NCI-H1930 (cell line): ENCODE data around the gene APPL1.

Source experiments
- DNase-seq, 2 experiments: peaks; one replicate each; lab custom pipeline; 2025; lab: John Stamatoyannopoulos, UW

APPL1 gene, protein sequence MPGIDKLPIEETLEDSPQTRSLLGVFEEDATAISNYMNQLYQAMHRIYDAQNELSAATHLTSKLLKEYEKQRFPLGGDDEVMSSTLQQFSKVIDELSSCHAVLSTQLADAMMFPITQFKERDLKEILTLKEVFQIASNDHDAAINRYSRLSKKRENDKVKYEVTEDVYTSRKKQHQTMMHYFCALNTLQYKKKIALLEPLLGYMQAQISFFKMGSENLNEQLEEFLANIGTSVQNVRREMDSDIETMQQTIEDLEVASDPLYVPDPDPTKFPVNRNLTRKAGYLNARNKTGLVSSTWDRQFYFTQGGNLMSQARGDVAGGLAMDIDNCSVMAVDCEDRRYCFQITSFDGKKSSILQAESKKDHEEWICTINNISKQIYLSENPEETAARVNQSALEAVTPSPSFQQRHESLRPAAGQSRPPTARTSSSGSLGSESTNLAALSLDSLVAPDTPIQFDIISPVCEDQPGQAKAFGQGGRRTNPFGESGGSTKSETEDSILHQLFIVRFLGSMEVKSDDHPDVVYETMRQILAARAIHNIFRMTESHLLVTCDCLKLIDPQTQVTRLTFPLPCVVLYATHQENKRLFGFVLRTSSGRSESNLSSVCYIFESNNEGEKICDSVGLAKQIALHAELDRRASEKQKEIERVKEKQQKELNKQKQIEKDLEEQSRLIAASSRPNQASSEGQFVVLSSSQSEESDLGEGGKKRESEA

DNA sequence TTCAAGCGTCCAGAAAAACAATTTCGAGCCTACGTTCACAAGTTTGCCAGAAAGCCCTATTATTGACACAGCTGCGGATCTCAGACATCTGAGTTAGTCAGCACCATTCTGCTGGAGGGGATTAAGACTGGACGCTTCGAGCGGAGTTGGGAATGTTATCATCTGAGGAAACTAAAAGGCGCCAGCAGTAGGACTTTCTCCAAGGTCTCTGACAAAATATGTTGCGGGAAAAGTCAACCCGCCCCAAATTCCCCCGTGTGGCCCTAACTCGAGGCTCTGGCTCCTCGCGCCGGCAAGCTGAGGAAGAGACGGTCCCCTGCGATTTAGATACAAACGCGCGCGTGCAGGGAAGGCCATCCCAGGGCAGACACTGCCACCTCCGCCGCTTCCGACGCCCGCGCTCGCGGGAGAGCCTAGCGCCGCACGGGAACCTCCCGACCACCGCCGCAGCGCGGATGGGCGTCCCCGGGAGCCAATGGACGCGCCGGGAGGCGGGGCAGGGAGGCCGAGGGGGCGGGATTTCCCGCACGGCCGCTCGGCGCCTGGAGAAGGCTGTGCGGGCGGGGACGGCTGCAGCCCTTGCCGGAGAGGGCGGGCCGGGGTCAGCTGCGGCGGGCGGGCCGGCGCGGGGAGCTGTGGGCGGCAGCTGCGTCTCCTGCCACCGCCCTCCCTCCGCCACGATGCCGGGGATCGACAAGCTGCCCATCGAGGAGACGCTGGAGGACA, at the start of gene APPL1:
Gene APPL1, plus strand, starts transcription at position 526 of the 726 bp plus-strand sequence. Its CDS starts 155 bp downstream, at position 681.
- peak; percentile 73 to 90 for DNase-seq

DNA sequence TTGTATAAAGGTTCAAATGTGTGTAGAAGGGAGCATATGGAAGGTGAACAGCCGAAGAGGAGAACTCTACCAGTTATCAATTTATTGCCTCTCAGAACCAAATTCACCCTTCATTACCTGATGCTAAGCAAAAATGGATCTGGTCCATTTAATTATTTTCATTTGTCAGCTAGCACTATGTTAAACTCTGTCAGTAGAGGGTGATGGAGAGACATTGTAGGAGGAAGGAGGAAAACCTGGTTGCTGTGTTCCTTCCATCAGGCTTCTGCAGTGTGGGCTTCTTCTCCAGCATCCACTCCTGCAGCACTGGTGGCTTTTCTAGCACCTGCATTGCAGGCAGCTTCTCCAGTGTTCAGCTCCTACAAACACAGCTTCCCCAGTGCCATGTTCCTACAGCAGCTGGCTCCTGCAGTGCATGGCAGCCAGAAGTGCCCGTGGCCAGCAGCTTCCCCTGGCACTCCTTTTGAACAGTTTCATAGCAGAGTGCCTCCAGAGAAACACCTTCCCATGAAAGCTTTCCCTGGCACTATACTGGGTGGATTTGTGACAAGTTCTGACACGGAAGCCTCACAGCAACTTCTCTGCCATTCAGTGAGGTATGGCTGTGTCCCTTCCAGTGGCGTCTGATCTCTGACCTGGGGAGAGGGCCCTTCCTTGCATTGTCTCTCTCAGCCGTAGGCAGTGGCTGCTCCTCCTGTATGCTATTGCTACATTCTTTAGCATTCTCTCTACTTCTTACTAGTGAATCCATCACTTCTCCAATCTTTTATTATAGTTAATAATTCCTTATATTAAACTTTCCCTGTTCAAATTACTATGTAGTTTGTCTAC, 47.7 kb upstream of the APPL1 start:
- no peak for DNase-seq

DNA sequence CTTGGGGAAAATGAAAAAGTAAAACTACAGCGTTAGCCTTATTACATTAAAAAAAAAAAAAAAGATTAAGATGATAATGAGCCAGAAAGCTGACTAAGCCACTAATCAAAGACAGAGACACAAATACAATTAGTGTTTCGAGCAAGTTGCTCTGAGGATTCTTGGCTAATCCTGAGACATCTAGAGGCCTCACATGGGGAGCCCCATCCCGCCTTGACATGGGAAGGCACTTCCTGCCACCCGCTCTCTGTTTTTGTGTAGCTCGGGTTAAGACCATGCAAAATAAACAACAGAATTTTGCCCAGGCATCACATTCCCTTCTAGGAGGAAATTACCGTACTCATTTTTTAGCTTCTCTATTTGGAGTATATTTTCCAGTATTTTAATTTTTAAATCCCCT, 43.0 kb upstream of the APPL1 start:
- DNase-seq = no peak

DNA sequence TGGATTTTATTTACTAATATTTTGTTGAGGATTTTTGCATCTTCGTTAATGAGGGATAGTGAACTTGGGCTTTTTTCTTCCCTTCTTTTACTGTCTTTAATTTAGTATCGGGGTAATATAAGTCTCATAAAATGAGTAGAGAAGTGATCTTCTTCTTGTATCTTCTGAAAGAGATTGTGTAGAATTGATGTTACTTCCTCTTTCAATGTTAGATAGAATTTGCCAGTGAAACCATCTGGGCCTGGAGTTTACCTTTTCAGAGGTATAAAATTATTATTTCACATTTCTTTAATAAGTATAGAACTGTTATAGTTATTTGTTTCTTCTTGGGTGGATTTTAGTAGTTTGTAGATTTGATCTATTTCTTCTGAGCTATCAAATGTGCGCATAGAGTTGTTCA, 35.5 kb upstream of the APPL1 start:
- DNase-seq = no peak

DNA sequence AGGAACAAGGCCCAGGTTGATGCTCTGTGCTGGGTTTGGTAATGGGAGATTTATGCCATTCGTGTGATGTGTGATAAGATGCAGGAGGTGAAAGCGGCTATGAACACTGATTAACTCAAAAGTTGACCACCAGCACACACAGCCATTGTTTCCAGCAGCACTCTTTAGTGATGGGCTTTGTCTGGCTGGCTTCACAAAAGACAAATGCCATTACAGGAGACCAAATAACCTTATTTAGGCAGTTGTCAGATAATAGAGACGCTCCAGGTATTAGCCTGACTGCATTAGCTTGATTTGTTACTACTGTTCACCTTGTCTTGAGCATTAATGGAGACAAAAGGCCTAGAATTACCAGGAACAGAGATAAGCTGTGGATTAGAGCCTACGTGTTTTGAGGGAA, 32.9 kb upstream of the APPL1 start:
- DNase-seq = no peak

DNA sequence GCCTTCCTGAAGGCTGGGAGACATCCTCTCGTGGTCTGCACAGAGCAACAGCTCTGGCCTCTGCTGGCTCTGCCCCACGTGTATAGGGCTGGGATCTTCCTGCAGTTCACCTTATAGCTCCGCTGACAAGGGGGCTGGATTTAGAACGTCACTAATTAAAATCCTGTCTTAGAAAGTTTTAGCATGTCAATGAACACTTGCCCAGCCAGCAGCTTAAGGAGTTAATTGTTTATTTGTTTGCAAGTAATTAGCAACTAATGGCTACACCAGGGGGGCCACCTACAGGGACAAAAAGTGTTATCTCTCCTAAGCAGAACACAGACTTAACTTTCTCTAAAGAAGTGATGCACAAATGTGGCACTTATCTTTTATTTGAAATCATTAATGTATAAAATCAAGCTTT, 27.6 kb upstream of the APPL1 start, which contains the start of gene HESX1:
Gene HESX1, minus strand, starts transcription at position 84 of the 403 bp plus-strand sequence. Its CDS starts 60 bp downstream, at position 24.
- no peak for DNase-seq

DNA sequence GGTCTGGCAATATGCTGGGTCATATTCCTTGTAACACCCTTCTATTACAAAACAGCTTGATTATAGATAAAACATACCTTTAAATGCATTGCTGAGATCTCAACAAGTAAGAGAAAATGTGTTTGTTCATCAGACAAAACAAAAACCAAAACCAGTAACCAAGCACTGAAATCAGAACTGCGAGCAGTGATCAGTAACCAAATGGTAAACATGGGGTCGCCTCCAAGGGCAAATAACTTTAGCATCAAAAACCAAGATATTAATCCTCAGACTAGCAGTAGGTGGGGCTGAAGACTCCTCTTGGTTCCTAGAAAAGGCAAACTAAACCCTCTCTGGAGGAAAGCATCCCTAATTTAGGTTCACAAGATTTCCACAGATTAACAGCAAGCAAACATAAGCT, 21.1 kb upstream of the APPL1 start:
- no peak for DNase-seq

DNA sequence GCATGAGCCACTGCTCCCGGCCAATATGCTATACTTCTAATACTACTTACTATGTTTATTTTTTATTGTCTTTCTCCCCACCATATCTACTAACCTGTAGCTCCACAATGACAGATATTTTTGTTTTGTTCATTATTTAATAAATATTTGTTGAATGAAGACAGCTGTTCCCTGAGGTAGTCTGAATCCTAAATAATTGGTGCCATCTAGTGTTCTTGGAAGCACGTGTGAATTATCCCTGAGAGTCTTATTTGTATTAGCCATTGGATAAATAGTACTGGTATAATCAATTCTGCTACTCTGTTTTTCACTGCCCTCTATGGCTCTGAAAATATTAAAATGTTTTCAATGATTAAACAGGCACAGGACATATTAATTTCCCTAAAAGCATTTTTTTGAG, 5.6 kb upstream of the APPL1 start:
- DNase-seq = no peak

DNA sequence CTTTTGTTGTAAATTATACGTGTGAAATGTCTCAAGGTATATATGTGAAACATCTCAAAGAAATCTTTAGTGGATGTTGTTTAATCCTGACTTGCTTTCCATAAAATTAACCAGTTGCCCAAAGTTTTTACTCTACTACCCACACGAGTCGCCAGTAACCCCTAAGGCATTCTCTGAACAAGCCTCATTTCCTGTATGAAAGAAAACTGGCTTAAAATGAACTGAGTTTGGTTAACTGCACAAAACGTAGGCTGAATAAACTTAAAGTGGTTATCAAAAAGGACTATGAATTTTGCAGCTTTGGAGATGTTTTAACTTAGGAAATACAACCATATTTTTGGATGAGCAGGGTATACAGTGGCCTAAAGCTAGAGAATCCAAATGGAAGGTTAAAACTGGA, 2.7 kb upstream of the APPL1 start:
- no peak for DNase-seq

DNA sequence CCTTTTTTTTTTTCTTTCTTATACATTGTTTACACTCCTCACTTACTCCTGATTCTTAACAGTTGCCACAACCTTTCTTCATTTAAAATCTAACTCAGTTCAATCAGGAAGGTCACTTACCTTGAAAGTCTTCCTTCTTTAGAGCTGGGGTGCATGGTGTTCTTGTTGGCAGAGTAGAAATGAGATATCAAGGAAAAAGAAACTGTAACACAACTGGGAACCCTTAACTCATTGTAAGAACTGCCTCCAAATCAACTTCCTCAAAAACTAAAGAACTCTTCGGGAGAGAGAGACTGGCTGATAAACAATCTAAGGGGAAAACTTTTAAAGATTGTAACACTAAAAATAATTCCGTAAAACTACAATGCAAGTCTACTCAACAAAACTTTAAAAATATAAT, 1.4 kb upstream of the APPL1 start:
- no peak for DNase-seq

DNA sequence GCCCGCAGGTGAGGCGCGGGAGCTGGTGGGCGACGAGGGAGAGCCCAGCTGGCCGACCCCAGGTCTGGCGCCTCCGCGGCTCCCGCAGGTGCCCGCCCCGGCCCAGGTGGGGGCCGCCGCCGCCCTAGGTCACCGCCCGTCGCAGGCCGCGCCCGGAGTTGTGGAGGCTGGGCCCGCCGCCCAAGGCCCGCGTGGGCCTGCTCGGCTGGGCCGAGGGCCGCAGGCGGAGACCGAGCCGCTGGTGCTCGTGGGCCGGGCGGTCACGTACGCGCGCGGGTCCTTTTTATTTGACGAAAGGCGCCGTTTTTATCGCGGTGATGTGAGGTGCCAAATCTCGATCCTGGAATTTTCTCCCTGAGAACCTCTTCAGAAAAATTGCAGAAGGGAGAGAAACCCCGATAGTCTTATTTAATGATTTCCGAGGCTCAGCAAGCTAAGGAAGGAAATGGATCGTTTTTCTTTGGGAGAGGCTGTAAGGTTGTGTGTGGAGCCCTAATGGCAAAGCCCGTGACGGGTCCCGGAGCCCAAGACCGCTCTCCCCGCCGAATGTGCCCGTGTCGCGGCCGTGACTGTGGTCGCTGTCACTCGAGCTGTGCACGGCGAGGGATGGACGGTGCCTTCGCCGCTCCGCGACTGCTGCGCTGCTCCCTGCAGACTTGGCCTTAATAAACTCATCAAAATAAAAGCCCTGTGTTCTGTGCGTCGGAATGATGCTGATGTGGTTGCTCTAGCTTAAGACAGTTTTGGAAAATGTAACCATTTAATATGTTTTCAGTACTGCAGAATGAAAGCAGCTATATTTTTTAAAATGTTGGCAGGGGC, 612 bp downstream of the APPL1 start:
- DNase-seq = peak in 1 of 2 experiments; percentile 1

DNA sequence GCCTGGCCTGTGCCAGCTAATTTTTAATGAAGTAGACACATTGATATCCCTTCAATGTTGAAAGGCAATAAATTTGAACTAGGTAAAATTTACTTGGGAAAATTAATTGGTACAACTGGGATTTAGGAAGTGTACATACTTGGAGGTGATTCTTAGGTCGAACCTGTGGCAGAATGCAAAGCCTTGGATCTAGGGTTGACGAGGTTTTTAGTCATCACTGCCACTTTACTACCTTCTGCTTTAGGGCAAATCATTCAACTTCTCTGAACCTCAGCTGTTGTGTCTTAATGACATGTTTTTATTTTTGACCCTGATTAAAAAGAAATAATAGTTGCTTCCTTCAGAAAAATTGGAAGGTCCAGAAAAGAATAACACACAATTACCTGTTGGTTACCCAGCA, 2.5 kb downstream of the APPL1 start:
- no peak for DNase-seq

DNA sequence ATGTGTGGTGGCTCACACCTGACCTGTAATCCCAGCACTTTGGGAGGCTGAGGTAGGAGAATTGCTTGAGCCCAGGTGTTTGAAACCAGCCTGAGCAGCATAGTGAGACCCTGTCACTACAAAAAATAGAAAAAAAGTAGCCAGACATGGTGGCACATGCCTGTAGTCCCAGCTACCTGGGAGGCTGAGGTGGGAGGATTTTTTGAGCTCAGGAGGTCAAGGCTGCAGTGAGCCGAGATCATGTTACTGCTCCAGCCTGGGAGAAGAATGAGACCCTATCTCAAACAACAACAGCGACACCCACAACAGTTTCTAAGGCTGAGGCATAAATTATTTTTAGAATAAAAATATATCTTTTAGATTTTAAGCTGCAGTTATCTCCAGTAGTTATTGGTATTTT, 6.3 kb downstream of the APPL1 start:
- no peak for DNase-seq

DNA sequence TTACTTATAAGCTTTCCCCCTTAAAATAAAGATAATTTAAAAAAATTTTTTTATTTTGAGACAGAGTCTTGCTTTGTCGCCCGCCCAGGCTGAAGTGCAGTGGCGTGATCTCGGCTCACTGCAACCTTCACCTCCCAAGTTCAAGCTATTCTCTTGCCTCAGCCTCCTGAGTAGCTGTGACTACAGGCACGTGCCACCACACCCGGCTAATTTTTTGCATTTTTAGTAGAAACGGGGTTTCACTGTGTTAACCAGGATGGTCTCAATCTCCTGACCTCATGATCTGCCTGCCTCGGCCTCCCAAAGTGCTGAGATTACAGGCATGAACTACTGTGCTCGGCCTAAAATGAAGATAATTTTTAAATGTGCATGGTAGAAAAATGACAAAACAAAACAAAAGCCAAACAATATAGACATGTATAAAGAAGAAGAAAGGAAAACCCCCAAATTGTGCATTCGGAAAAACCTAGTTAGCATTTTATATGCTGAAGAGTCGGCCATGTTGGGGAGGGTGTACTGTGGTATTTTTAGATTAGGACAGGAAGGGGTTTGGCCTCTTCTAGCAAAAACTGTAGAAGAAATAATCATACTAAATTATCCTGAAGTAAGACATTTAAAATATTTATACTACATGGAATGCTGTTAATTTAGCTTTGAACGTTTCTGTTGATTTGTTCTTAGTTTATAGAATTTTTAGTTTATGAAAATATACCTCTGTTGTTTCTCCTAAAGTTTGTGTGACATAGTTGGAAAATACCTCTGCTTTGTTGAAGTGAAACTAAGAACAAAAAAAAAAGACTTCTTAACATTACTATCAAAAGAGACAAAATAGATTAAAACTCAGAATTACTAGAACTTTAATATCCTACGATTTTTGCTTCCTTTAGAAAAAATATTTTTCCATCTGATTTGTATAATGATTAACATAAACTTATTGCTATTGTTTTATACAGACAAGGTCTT, 7.4 kb downstream of the APPL1 start:
- no peak for DNase-seq

DNA sequence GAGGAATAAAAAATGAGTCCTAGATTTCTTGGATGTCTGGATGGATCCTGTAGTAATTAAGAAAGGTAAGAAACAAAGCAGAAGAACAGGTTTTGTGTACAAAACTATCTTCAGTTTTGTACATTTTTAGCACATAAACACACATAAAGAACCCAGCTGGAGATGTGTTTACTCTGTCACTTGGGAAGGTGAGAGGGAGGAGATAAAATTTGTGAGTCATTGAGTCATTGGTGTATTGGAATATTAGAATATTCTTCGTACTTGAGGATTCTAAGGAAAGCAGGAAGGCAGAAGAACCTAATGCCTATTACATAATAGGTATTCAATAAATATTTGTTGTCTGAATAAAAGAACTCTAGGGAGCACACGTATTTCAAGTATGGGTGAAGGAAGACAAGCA, 17.4 kb downstream of the APPL1 start:
- no peak for DNase-seq

DNA sequence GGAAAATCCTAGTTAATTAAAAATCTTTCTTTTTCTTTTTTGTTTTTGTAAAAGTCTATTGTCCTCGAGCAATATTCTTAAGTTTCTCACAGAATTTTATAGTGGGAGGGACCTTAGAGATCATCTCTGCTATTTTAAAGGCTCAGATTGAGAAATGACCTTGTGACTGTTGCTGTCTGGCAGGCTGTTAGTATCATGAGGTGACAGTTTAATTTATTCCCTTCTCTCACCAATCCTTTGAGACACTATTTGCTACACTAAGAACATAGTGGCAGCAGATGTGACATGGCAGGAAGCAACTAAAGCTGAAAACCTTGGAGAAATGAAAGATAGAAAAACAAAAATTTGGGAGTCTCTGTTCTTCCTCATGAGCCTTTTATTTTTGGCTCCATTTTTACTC, 24.9 kb downstream of the APPL1 start:
- DNase-seq = no peak

DNA sequence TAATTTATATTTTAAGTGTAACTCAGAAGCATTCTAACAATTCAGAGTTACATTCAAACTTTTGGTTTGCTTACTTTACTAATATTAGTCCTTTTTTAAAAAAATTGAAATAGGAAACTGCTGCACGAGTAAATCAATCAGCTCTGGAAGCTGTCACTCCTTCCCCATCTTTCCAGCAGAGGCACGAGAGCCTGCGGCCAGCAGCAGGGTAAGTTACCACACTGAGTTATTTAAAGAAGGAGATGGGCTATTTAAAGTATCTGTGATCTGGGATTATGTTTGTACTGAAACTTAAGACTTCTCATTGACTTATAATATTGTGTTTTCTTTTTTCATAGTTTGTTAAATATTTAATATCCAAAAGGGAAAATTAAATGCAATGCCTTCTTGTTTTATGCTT, 29.3 kb downstream of the APPL1 start:
- DNase-seq = no peak

DNA sequence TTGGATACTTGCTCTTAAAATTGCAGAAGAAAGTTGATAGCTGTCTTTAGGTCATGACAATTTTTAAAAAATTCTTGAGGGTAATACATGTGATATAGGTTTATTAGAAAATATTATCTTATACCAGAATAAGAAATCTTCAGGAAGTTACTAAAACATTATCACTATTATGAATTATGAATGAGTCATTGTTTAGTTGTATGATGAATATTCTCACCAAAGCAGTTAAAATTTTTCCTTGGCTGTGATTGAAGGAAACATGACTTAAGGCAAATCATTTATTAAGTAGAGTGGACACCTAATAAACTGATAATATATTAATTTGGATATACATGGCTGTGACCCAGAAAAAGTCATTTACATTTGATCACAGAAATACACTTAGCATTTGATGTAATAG, 30.1 kb downstream of the APPL1 start:
- no peak for DNase-seq

DNA sequence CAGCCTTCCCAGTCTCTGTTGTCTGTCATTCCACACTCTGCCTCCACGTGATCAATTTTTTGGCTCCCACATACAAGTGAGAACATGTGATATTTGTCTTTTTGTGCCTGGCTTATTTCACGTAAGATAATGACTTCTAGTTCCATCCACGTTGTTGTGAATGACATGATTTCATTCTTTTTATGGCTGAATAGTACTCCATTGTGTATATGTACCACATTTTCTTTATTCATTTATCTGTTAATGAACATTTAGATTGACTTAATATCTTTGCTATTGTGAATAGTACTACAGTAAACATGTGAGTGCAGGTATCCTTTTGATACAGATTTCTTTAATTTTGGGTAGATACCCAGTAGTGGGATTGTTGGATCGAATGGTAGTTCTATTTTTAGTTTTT, 33.6 kb downstream of the APPL1 start:
- no peak for DNase-seq

DNA sequence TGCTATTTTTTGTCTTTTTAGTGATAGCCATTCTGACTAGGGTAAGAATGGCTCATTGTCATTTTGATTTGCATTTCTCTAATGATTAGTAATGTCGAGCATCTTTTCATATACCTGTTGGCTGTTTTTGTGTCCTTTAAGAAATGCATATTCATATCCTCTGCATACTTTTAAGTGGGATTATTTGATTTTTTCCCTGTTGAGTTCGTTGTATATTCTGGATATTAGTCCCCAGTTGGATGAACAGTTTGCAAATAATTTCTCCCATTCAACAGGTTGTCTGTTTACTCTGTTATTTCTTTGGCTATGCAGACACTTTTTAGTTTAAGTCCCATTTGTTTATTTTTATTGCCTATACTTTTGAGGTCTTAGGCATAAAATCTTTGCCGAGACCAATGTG, 34.4 kb downstream of the APPL1 start:
- no peak for DNase-seq
